ENCODE measurements around the gene KBTBD4.

GRCh38 chr11:47586098-47586855, 7.5 kb upstream of the KBTBD4 start, which contains the start of gene FAM180B:
- no peak for TF ChIP-seq CTCF (IDR thresholded peaks at IDR 0.05)
- no peak for TF ChIP-seq POLR2A (IDR thresholded peaks at IDR 0.05)
